AG10803 (cell line): ENCODE results near the gene CTBP2.

Experiments
- DNase-seq: peaks from one replicate; pipeline ENCODE4 v3.0.0; 2010; ENCODE audit warnings: low read depth
- H3K4me3 ChIP-seq: 2 replicates; pipeline ENCODE4 v1.5.1; 2011; ENCODE audit warnings: mild to moderate bottlenecking, low read length, control low read depth
- TF ChIP-seq, protein P1 (sequence below): conservative IDR thresholded peaks from 2 replicates; pipeline ENCODE4 v1.5.1; 2011; ENCODE audit warnings: mild to moderate bottlenecking, low read length, control low read depth, inconsistent platforms

Gene CTBP2

DNA sequence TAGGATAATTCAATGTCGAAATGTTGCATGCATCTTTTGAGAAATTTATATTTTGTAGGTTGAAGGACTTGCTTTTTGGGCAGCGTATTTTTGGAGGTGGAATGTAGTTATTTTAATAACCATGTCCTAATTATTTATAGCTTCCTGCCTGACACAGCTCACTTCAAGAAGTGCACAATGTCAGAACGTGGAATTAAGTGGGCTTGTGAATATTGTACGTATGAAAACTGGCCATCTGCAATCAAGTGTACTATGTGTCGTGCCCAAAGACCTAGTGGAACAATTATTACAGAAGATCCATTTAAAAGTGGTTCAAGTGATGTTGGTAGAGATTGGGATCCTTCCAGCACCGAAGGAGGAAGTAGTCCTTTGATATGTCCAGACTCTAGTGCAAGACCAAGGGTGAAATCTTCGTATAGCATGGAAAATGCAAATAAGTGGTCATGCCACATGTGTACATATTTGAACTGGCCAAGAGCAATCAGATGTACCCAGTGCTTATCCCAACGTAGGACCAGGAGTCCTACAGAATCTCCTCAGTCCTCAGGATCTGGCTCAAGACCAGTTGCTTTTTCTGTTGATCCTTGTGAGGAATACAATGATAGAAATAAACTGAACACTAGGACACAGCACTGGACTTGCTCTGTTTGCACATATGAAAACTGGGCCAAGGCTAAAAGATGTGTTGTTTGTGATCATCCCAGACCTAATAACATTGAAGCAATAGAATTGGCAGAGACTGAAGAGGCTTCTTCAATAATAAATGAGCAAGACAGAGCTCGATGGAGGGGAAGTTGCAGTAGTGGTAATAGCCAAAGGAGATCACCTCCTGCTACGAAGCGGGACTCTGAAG is 217.8 kb downstream of the CTBP2 start:
- TF ChIP-seq, protein P1, sequence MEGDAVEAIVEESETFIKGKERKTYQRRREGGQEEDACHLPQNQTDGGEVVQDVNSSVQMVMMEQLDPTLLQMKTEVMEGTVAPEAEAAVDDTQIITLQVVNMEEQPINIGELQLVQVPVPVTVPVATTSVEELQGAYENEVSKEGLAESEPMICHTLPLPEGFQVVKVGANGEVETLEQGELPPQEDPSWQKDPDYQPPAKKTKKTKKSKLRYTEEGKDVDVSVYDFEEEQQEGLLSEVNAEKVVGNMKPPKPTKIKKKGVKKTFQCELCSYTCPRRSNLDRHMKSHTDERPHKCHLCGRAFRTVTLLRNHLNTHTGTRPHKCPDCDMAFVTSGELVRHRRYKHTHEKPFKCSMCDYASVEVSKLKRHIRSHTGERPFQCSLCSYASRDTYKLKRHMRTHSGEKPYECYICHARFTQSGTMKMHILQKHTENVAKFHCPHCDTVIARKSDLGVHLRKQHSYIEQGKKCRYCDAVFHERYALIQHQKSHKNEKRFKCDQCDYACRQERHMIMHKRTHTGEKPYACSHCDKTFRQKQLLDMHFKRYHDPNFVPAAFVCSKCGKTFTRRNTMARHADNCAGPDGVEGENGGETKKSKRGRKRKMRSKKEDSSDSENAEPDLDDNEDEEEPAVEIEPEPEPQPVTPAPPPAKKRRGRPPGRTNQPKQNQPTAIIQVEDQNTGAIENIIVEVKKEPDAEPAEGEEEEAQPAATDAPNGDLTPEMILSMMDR: no peak
- DNase-seq: no peak
- no peak overlapping the region for H3K4me3 ChIP-seq

DNA sequence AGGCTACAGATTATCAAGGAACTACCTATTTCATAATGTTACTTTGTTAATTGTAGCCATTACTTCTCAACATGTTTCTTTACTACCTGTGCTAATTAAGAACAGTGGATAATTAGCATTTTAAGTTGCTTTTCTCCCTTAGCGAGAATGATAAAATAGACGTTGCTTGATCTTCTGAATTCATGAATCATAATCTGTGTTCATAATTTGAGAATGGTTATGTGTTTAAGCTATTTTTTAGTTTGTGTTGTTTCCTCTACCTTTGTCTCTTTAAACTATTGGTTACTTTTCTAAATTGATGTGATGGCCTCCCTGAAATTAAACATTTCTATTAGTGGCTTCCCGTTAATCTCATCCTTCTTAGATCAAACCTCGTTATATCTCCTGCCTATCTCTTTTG is 218.5 kb downstream of the CTBP2 start, which contains the start of gene ZRANB1:
Gene ZRANB1 (plus strand): TSS at position 301 of the 400 bp plus-strand sequence. CDS start 371 bp downstream, outside the sequence.
- TF ChIP-seq, protein P1: no peak
- no peak for DNase-seq
- H3K4me3 ChIP-seq: no peak within 1 kb of the TSS

DNA sequence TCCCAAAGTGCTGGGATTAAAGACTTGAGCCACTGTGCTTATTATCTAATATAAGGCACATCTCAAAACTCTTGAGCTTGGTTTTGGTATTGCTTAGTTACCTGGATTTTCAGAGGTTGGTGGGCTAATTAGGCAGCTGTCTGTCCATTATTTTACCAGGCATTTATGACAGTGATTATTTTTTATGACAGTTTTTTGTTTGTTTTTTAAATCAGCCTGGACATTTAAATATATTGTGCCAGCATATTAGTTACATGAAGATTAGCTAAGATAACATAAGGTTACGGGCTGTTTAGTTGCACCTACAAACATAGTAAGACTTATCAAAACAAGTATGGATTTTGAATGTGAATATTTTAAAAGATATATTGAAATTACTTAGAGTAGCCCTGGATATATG is 221.1 kb downstream of the CTBP2 start:
- TF ChIP-seq, protein P1: no peak
- H3K4me3 ChIP-seq: no peak overlapping the region
- no peak for DNase-seq

DNA sequence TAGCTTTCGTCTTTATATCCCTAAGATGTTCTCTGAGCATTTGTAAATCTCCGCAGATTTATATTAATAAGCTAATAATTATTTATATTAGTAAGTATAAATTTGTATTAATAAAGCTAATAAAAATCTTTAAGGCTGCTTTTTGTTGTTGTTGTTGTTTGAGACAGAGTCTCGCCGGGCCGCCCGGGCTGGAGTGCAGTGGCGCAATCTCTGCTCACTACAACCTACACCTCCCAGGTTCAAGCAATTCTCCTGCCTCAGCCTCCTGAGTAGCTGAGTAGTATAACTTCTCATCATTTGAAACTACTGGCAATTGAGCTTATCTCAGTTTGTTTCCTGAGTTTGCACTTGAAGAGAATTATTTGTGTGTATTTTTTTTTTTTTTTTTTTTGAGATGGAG is 223.6 kb downstream of the CTBP2 start:
- no peak overlapping the region for H3K4me3 ChIP-seq
- no peak for DNase-seq
- TF ChIP-seq, protein P1: no peak

DNA sequence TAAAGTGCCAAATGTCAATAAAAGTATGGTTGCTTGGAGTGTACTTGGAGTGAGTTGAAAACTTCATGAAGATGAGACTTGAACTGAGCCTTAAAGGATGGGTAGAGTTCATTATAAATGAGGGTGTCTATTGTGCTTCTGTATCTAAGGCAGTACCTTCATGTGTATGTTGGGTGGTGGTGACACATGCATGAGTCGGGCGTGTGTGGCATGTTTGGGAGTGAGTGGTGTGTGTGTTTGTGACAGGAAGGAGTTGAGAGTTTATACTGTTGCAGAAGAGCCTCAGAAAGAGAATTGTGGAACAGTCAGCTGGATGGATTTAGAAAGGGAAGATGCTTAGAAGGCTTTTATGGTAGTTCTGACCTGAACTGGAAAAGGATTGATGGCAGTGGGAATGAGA is 224.4 kb downstream of the CTBP2 start:
- no peak overlapping the region for H3K4me3 ChIP-seq
- TF ChIP-seq, protein P1: no peak
- peak; percentile 12 for DNase-seq
